GM19043 (cell line): ENCODE results near the gene HYAL4.
"Not testable (repeated sequence)": the region's sequence is repeated elsewhere in the genome, so short reads cannot be mapped to it uniquely, and the experiment has no call there.

ENCODE experiments used
- ATAC-seq: cut with Tn5 transposase; IDR thresholded peaks from one replicate; pipeline ENCODE4 v1.9.1; 2021; ENCODE audit warnings: low read depth; ENCODE audit not compliant: unreplicated experiment

Gene HYAL4

DNA sequence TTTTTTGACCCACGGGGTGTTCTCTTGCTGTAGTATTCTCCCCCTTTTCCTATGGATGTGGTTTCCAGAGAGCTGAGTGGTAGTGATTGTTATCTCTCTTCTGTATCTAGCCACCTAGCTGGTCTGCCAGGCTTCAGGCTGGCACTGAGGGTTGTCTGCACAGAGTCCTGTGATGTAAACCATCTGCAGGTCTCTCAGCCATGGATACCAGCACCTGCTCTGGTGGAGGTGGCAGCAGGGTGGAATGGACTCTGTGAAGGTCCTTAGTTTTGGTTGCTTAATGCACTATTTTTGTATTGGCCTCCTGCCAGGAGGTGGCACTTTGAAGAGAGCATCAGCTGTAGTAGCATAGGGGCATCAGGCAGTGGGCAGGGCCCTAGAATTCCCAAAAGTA lies 851 bp downstream of the HYAL4 start:
- ATAC-seq = no peak

DNA sequence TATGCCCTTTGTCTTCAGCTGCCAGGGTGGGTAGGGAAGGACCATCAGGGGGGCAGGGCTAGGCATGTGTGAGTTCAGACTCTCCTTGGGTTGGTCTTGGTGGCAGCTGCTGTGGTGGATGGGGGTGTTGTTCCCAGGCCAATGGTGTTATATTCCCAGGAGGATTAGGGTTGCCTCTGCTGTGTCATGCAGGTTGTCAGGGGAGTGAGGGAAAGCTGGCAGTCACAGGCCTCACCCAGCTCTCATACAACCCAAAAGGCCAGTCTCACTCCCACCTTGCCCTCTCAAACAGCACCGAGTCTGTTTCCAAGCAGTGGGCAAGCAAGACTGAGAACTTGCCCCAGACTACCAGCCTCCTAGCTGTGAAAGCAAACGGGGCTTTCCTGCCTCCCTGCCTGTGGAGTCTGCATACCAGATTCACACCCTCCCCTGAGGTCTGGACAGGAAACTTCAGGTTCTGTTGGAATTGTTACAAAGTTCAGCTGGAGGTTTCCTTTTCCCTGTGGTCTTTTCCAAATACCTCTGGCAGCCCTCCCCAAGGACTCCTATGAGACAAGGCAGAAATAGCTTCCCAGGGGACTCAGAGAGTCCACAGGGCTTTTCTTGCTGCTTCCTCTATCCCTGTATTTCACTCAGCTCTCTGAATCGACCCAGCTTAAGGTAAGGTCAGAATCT lies 1.4 kb downstream of the HYAL4 start:
- ATAC-seq = no peak

DNA sequence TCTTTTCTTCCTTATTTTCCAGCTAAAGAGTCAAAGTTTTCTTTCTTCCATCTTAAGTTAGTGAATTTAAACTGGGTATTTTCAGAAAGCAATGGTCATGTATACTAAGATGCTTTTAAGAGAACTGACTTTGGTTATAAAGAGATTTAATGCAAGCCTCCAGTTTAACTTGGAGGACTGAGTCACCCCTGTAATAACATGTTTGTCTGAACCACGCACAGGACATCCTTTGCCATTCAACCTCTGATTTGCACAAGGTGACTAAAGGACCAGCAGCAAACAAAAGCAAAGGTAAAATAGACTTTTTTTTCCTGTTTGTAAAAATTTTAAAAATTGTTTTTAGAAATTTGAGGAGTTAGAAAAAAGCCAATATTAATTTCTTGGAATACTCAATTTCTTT lies 2.9 kb downstream of the HYAL4 start:
- no peak for ATAC-seq

DNA sequence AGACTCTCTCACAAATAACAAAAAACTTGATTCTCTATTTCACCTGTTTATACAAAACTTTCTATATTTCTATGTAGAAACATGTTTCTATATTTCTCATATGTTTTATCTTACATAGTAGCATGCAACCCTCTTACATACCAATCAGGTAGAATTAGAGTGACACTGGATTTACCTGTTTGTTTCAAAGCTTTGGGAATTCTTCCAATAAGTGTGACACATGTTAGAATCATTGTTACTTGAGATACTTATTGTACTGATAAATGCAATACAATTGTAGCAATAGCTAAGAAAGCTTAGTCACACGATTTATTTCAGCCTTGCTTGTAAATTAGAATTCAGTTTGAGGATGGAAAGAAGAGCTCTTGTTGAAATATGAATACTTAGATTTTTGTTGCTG lies 4.9 kb downstream of the HYAL4 start:
- no peak for ATAC-seq

DNA sequence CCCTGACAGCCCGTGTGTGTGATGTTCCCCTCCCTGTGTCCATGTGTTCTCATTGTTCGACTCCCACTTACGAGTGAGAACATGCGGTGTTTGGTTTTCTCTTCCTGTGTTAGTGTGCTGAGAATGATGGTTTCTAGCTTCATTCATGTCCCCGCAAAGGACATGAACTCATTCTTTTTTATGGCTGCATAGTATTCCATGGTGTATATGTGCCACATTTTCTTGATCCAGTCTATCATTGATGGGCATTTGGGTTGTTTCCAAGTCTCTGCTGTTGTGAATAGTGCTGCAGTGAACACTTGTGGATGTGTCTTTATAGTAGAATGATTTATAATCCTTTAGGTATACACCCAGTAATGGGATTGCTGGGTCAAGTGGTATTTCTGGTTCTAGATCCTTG lies 6.4 kb downstream of the HYAL4 start:
- not testable (repeated sequence) for ATAC-seq

DNA sequence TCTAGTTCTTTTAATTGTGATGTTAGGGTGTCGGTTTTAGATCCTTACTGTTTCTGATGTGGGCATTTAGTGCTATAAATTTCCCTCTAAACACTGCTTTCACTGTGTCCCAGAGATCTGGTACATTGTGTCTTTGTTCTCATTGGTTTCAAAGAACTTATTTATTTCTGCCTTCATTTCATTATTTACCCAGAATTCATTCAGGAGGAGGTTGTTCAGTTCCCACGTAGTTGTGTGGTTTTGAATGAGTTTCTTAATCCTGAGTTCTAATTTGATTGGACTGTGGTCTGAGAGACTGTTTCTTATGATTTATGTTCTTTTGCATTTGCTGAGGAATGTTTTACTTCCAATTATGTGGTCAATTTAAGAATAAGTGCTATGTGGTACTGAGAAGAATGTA lies 9.3 kb downstream of the HYAL4 start:
- not testable (repeated sequence) for ATAC-seq

DNA sequence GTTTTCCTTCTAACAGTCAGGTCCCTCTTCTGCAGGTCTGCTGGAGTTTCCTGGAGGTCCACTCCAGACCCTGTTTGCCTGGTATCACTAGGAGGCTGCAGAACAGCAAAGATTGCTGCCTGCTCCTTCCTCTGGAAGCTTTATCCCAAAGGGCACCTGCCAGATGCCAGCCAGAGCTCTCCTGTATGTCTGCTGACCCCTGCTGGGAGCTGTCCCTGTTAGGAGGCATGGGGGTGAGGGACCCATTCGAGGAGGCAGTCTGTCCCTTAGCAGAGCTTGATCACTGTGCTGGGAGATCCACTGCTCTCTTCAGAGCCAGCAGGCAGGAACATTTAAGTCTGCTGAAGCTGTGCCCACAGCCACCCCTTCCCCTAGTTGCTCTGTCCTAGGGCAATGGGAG lies 11.5 kb downstream of the HYAL4 start:
- not testable (repeated sequence) for ATAC-seq

DNA sequence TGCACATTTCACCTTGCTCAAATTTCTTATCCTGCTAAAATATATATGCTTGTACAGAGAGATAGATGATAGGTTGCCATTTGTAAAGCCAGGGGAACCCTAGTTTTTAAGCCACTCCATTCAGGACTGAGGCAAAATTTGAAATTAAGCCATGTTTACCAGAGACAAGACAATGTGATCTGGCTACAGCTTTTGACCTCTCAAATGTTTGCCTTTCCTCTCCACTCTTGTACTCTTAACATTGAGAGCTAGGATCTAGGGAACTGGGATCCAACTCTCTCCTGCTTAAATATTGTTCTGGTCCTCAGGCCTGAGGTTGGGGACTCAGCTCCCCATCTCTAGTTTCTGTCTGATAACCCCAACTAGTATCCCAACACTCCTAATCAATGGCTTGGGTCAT lies 15.9 kb downstream of the HYAL4 start:
- ATAC-seq = no peak

DNA sequence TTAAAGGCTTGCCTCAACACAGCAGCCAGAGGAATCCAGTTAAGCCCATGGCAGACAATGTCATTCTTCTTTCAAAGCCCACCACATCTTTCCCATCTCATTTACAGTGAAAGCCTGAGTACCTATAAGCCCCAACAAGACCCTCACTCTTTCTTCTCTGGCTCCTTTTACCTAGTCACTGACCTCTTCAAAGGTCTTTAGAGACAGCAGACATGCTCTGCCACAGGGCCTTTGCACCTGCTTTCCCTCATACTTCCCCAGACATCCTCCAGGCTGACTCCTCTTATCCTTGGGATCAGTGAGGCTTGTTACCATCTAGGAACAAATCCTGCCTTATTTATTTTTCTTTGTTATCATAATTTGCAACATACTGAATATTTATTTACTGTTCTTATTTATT lies 17.8 kb downstream of the HYAL4 start:
- no peak for ATAC-seq

DNA sequence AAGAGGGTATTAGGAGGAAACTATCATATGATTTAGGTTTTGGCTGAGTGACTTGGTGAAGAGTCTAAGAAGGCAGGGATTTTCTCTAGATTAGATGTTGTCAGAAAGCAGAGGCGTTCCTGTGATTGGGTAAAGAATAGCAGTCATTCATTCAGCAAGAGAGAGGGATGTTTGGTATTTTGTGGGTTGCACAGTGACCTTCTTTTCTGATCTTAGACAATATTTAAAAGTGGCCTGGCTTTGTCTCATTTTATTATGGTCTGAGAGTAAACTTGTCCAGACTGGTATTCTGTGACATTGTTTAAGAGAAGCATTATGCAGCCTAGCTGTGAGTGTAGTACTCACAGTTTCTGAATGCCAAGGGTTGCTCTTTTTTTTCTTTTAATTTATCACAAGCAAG lies 18.5 kb downstream of the HYAL4 start:
- no peak for ATAC-seq

DNA sequence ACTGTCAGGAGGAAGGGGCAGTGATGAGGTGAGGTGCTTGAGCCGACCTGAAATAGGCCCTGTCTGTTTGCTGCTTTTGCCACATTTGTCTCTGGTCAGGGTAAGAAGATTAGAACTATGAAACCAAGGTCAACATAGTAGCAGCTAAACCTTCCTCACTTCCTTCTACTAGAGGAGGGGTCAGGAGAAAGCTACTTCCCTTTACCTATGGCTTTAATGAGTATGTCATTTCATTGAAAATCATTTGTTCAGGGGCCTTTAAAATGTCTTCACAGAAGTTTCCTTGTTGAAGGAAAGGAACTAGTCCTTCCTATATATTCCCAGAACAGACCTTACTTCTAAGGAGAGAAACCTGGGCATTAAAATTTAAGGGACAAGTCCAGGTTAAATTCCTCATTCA lies 19.0 kb downstream of the HYAL4 start:
- ATAC-seq = no peak

DNA sequence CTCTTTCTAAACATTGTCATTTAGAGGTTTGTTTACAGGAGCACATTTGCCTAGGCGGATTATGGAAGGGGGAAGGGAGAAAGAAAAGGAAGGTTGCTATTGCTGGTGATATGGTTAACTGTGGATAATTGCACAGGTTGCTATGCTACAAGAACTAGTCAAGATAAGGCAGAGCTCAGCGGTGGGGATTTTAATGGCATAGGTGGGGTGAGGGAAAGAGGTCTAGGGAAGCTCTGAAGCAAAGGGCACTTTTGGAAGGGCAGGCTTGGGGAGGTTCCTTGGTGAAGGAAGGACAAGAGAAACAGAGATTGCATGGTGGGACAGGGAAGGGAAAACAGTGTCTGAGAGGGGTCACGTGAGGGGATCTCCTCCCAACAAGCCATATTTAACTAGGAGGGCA lies 19.5 kb downstream of the HYAL4 start:
- ATAC-seq = no peak

DNA sequence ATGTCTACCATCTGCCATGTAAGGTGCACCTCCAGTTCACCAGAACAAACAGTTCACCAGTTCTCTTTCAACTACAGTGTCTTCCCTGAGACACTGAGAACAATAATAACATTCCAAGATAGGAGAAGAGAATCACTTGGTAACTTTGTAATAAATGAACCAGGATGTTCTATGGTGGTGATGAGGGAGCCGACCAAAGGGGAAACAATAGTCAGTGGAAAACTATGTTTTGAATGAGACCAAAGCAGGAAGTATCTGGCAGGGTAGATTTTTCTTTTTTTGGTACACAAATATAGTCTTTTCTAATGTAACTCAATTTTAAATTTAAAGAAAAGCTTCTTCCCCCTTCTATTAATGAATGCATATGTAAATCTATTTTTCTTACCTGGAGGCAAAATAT lies 20.0 kb downstream of the HYAL4 start:
- no peak for ATAC-seq

DNA sequence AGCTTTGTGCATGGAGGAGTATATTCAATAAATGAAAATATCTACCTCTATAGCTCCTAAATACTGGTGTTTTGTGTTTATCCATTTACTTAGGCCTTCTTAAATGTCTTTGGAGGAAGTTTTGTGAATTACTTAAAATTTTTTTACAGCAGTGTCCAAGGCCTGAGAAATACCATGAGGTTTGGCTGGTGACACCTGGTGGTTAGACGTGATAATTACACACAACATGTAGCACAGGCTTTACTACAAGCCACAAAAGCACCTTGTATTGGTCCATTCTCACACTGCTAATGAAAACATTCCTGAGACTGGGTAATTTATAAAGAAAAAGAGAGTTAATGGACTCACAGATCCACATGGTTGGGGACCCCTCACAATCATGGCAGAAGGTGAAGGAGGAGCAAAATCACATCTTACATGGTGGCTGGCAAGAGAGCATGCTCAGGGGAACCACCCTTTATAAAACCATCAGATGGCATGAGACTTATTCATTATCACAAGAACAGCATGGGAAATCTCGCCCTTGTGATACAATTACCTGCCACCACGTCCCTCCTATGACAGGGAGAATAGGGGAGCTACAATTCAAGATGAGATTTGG lies 20.6 kb downstream of the HYAL4 start:
- peak; percentile 90 for ATAC-seq

DNA sequence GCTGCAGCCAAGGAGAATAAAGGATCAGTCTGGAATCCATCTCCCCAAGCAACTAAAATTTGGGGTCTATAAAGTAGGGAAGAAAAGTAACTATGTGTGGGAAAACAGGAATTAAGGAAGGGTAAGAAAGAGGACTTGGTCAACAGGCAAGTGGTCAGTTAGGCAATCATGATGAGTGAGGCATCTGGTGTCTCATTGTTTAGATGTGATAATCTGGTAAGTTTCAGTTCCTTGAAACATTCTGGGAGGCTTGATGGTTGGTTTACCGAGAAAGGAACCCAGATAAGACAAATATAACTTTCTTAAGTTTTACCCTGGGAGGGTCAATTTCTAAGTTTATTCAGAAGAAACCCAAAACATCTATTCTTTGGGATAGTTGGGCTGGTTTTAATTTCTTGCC lies 22.3 kb downstream of the HYAL4 start:
- no peak for ATAC-seq

DNA sequence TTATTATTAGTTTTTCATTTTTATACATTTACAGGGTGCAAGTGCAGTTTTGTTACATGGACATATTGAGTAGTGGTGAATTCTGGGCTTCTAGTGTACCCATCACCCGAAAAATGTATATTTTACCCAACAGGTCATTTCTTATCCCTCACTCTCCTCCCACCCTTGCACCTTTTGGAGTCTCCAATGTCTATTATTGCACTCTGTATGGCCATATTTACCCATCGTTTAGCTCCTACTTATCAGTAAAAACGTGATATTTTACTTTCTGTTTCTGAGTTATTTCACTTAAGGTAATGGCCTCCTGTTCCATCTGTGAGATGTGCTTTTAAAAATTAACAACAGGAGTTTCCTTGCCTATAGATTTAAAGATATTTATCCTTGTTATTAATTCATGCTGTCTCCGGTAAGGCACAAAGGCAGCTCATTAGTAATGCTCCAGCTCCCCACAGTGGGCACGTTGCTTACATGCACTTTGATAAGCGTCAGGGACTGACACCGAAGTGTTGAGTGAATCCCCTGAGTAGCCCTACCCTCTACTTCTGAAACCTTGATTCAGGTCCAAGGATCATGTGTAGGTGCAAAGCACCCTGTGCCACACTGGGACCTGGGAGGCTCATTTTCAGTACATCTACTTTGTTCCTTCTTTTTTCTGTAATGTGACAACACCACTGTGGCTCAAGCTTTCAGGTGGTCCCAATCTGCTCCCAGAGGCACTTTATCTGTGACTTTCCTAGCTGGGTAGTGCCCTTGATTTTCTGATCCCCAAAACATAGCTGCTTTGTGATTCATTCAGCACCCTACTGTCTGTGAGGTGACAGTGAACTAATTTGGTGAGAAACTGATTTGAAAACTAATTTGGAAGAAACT lies 27.3 kb downstream of the HYAL4 start:
- peak; percentile 87 for ATAC-seq

DNA sequence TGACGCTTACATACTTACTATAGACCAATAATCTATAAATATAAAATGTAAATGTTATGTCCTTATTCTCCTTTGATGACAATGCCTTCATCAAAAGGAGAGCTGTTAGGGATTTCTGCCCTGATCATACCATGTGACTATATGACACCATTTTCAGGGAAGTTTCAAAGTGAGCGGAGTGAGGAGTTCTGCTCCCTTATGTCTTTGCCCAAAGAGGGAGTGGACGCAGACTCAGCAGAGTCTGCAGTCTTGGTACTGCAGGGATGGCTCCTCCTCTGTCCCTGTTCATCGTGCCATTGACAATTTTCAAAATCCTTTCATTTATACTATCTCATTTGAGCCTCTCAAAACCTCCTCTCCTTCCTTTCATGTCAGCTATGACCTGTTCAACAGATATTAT lies 27.9 kb downstream of the HYAL4 start:
- no peak for ATAC-seq

DNA sequence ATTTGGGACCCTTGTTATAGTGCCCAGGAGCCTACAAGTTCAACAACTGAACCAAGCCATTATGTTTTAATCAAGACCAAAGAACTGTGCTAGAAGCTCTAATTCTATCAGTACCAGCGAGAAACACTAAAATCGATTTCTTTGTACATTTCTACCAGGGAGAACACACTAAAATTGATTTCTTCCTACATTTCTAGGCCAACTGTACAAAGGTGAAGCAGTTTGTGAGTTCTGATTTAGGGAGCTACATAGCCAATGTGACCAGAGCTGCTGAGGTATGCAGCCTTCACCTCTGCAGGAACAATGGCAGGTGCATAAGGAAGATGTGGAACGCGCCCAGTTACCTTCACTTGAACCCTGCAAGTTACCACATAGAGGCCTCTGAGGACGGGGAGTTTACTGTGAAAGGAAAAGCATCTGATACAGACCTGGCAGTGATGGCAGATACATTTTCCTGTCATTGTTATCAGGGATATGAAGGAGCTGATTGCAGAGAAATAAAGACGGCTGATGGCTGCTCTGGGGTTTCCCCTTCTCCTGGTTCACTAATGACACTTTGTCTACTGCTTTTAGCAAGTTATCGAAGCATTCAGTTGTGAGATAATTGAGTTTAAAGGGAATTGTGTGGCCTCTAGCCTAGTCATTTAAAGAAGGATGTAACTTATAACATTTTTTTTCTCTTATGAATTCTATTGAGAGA lies 31.7 kb downstream of the HYAL4 start:
- ATAC-seq = no peak

DNA sequence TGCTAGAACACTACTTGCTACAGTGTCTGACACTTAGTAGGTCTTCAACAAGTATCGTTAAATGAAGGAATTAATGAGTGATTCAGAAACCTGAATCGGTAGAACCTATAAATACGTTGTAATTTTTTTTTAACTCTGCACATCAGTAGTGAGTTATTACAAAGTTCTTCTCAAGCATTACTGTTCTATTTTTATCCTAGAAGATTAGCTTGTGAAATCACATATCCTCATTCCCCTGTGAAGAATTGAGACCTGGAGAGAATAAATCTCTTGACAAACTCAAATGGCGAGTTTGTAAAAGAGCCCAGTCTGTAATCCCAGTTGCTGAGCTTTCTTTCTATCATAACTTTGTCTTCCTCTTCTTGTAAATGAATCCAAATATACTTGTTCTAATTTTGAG lies 34.7 kb downstream of the HYAL4 start:
- ATAC-seq = no peak

DNA sequence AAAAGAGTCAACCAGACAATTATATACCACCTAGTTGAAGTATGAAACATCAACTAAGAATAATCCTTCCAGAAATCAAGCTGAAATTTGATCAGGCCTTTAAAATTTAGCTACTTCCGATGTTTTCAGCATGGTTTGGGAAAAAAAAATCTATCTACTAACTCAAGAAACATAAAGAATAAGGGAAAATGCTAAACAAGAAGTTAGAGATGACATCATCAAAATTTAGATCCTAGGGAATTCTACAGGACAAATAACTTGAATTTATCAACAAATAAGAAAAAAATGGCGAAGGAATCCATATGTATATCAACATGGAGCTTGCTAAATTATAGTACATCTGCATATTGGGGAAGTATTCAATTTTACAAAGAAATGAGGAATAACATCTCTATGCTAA lies 36.3 kb downstream of the HYAL4 start:
- ATAC-seq = no peak

DNA sequence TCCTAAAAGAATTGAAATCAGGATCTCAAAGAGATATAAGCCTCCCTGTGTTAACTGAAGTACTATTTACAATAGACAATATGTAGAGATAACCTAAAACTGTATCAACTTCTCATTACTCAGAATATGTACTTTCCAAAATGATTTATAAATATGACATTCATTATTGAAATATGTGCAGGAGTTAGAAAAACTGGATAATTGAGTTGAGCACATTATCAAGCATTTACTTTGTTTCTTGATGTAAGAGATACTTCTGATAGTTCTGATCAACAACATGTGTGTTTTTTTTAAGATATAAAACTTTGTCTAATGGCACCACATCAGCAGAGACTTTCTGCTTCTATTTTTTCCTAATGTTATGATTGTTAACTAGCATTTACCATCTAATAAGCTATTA lies 38.2 kb downstream of the HYAL4 start:
- no peak for ATAC-seq
